Progenitor cell of endocrine pancreas (in vitro differentiated cells): ENCODE results near the gene SLC22A7. TPM values are rescaled to one million over a fixed set of nuclear protein-coding genes. Genes with fewer than 3 reads are reported as not detected.
A peak's percentile ranks its signal among the peaks of the same experiment; 100 is the strongest.

Source experiments
- DNase-seq: peaks from one replicate; pipeline ENCODE4 v3.0.0; 2021; ENCODE audit warnings: low spot score; ENCODE audit not compliant: unreplicated experiment
- H3K27ac Mint-ChIP-seq: 2 replicates; pipeline ENCODE4 v1.8.0; 2021; ENCODE audit warnings: mild to moderate bottlenecking, moderate library complexity, mixed read lengths
- H3K27me3 Mint-ChIP-seq: 2 replicates; pipeline ENCODE4 v1.8.0; 2021; ENCODE audit warnings: mixed read lengths
- H3K36me3 Mint-ChIP-seq: 2 replicates; pipeline ENCODE4 v1.8.0; 2022; ENCODE audit warnings: mixed read lengths; ENCODE audit not compliant: insufficient read depth
- H3K4me1 Mint-ChIP-seq: 2 replicates; pipeline ENCODE4 v1.8.0; 2021; ENCODE audit warnings: low read depth, mixed read lengths
- H3K4me3 Mint-ChIP-seq: 2 replicates; pipeline ENCODE4 v1.8.0; 2021; ENCODE audit warnings: low read depth, mild to moderate bottlenecking, moderate library complexity, mixed read lengths
- H3K9me3 Mint-ChIP-seq: 2 replicates; pipeline ENCODE4 v1.8.0; 2021; ENCODE audit warnings: low read depth, mixed read lengths
- CTCF ChIP-seq: fragments of 200-600 bp; sonication (generic); IDR thresholded peaks from one replicate; pipeline ENCODE4 v1.5.0; 2021; ENCODE audit warnings: antibody characterized with exemption, mild to moderate bottlenecking; ENCODE audit not compliant: unreplicated experiment
- total RNA-seq: library from RNA; stranded (reverse); gene quantifications from 2 replicates; pipeline ENCODE4 v1.2.1, GENCODE V29; 2021

Gene SLC22A7
- total RNA-seq, 1 donor from 2014 or later, result not detected

GRCh38 chr6:43262000-43262779 is 35.9 kb upstream of the SLC22A7 start:
- H3K4me3 Mint-ChIP-seq, result no peak overlapping the region

GRCh38 chr6:43262780-43263313 is 35.2 kb upstream of the SLC22A7 start:
- peaks cover 12% of the 10 kb centered on the region for H3K4me1 Mint-ChIP-seq
- H3K9me3 Mint-ChIP-seq, result no peaks in the 10 kb centered on the region
- H3K27me3 Mint-ChIP-seq, result peaks cover 46% of the 10 kb centered on the region
- H3K36me3 Mint-ChIP-seq, result no peaks in the 10 kb centered on the region
- no peak overlapping the region for H3K27ac Mint-ChIP-seq
- no peak for TF ChIP-seq CTCF
- no peak overlapping the region for H3K4me3 Mint-ChIP-seq
- DNase-seq, result no peak

More at GRCh38 chr6:43262000-43262779, 35.9 kb upstream of the SLC22A7 start:
- H3K4me1 Mint-ChIP-seq, result peaks cover 6% of the 10 kb centered on the region
- H3K27ac Mint-ChIP-seq, result peak overlapping the region; percentile 90
- H3K36me3 Mint-ChIP-seq, result no peaks in the 10 kb centered on the region
- no peak for DNase-seq
- TF ChIP-seq CTCF, result no peak
- no peaks in the 10 kb centered on the region for H3K9me3 Mint-ChIP-seq
- peaks cover 40% of the 10 kb centered on the region for H3K27me3 Mint-ChIP-seq

- Mint-ChIP-seq H3K9me3 (no peaks in the 10 kb centered on the region), H3K4me1 (peaks cover 15% of the 10 kb centered on the region), H3K4me3 (no peak overlapping the region), H3K36me3 (no peaks in the 10 kb centered on the region), H3K27me3 (peaks cover 53% of the 10 kb centered on the region), H3K27ac (no peak overlapping the region)
- TF ChIP-seq CTCF, result peak; percentile 79
- DNase-seq, result peak; percentile 63
Observed at GRCh38 chr6:43263314-43264178, 34.5 kb upstream of the SLC22A7 start.

- Mint-ChIP-seq H3K36me3 (no peaks in the 10 kb centered on the region), H3K4me3 (no peak overlapping the region), H3K4me1 (peaks cover 15% of the 10 kb centered on the region), H3K27ac (no peak overlapping the region), H3K9me3 (no peaks in the 10 kb centered on the region), H3K27me3 (peaks cover 61% of the 10 kb centered on the region)
- TF ChIP-seq CTCF, result no peak
- no peak for DNase-seq
Observed at GRCh38 chr6:43264599-43265145, 33.4 kb upstream of the SLC22A7 start.

GRCh38 chr6:43265564-43265963 is 32.5 kb upstream of the SLC22A7 start:
- Mint-ChIP-seq H3K36me3 (no peaks in the 10 kb centered on the region), H3K27me3 (peaks cover 66% of the 10 kb centered on the region), H3K27ac (no peak overlapping the region), H3K9me3 (no peaks in the 10 kb centered on the region), H3K4me1 (peaks cover 18% of the 10 kb centered on the region), H3K4me3 (no peak overlapping the region)
- TF ChIP-seq CTCF, result no peak
- DNase-seq, result no peak
